Transverse colon (tissue), 3 donors: ENCODE measurements around the gene NSD1.

Source experiments
- CTCF ChIP-seq, 5 experiments: fragments of 200-600 bp in 3 of 5; fragments of 450-650 bp in 2 of 5; sonication (generic) in 3 of 5; IDR thresholded peaks; 1 replicate in 2 of 5; 2 replicates in 3 of 5; pipeline ENCODE4 v1.5.1; 2016 to 2017; ENCODE audit warnings: antibody characterized with exemption in 5 of 5, inconsistent platforms in 3 of 5, mild to moderate bottlenecking in 2 of 5, moderate library complexity in 1 of 5
- EP300 ChIP-seq: sonication (generic); formaldehyde crosslinking; IDR thresholded peaks from one replicate; pipeline ENCODE4 v1.6.1; 2017; ENCODE audit warnings: antibody characterized with exemption, low read depth
- POLR2A ChIP-seq: fragments of 450-650 bp; IDR thresholded peaks from one replicate; pipeline ENCODE4 v1.6.1; 2016; ENCODE audit warnings: antibody characterized with exemption, mild to moderate bottlenecking, moderate library complexity

DNA sequence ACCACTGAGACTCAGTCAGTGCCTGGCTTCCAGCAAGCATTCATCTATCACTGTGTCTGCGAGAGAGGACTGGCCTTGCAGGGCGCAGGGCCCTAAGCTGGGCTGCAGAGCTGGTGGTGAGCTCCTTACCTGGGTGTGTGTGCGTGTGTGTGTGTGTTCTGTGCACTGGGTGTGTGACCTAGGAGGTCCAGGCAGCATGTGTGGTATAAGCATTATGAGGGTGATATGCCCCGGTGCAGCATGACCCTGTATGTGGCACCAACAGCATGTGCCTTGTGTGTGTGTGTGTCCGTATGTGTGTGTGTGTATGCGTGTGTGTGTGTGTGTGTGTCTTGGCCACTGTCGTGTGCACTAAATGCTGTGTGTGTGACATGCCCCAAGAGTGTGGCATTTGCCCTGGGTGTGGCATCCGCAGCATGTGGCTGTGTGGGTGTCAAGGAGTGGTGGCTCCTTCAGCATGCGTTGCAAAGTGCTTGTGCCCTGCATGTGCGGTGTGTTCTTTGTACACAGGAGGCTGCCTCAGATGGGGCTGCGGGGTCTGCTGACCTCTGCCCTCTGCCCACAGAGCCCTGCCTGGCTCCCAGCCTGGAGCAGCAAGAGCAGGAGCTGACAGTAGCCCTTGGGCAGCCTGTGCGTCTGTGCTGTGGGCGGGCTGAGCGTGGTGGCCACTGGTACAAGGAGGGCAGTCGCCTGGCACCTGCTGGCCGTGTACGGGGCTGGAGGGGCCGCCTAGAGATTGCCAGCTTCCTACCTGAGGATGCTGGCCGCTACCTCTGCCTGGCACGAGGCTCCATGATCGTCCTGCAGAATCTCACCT is 43.5 kb upstream of the NSD1 start:
- no peak for TF ChIP-seq EP300
- no peak for TF ChIP-seq CTCF (IDR thresholded peaks at IDR 0.05)
- no peak for TF ChIP-seq POLR2A
